GDM1 (cell line): ENCODE measurements around the gene FNDC3B.

Experiments used
- DNase-seq: peaks from one replicate; lab custom pipeline; 2025; lab: John Stamatoyannopoulos, UW

The FNDC3B gene

GRCh38 chr3:172054115-172054764 is 14.9 kb downstream of the FNDC3B start:
- DNase-seq = no peak

- DNase-seq = no peak
Observed at GRCh38 chr3:172056416-172056815, 17.0 kb downstream of the FNDC3B start.

- no peak for DNase-seq
Observed at GRCh38 chr3:172057059-172057458, 17.7 kb downstream of the FNDC3B start.

GRCh38 chr3:172057624-172058327 is 18.4 kb downstream of the FNDC3B start:
- no peak for DNase-seq

- DNase-seq = no peak
Observed at GRCh38 chr3:172059532-172059931, 20.2 kb downstream of the FNDC3B start.

GRCh38 chr3:172060234-172060633 is 20.9 kb downstream of the FNDC3B start:
- DNase-seq = no peak

- no peak for DNase-seq
Observed at GRCh38 chr3:172061724-172062184, 22.4 kb downstream of the FNDC3B start.

GRCh38 chr3:172062761-172063160 is 23.4 kb downstream of the FNDC3B start:
- no peak for DNase-seq

GRCh38 chr3:172063456-172064432 is 24.4 kb downstream of the FNDC3B start:
- no peak for DNase-seq

GRCh38 chr3:172065527-172065926 is 26.1 kb downstream of the FNDC3B start:
- DNase-seq = no peak

- DNase-seq = no peak
Observed at GRCh38 chr3:172065967-172066762, 26.8 kb downstream of the FNDC3B start.

- DNase-seq = no peak
Observed at GRCh38 chr3:172066880-172067796, 27.8 kb downstream of the FNDC3B start.

- DNase-seq = no peak
Observed at GRCh38 chr3:172067837-172068440, 28.6 kb downstream of the FNDC3B start.

- DNase-seq = no peak
Observed at GRCh38 chr3:172068977-172069376, 29.6 kb downstream of the FNDC3B start.

- DNase-seq = no peak
Observed at GRCh38 chr3:172069478-172069877, 30.1 kb downstream of the FNDC3B start.

GRCh38 chr3:172070269-172070668 is 30.9 kb downstream of the FNDC3B start:
- DNase-seq = no peak

- no peak for DNase-seq
Observed at GRCh38 chr3:172070802-172071201, 31.4 kb downstream of the FNDC3B start.

- DNase-seq = no peak
Observed at GRCh38 chr3:172071780-172072330, 32.5 kb downstream of the FNDC3B start.

GRCh38 chr3:172072543-172072942 is 33.2 kb downstream of the FNDC3B start:
- DNase-seq = no peak
